Left cardiac atrium (tissue), 4 donors: ENCODE results near the gene UCMA. TPM values are rescaled to one million over a fixed set of nuclear protein-coding genes. Genes with fewer than 3 reads are reported as not detected.
A peak's percentile ranks its signal among the peaks of the same experiment; 100 is the strongest.
"Not testable (repeated sequence)": the region's sequence is repeated elsewhere in the genome, so short reads cannot be mapped to it uniquely, and the experiment has no call there.

Experiments used
- ATAC-seq, 2 donors: fragments of 200-7000 bp; cut with Tn5 transposase; one replicate each; pipeline ENCODE4 v1.9.1; 2020; ENCODE audit warnings: mild to moderate bottlenecking in 2 of 2, moderate library complexity in 2 of 2
- DNase-seq: peaks from one replicate; pipeline ENCODE4 v3.0.0-alpha.2; 2020
- intact Hi-C, 2 donors: fragments of 100-400 bp; cut with DNase I; formaldehyde crosslinking; loops; one replicate each; pipeline versions ENCODE4 v1.14.1 to v1.15.1; 2022 to 2023
- long read RNA-seq: library from polyadenylated mRNA; unstranded; transcript quantifications from one replicate; pipeline ENCODE4 v2.0.0, GENCODE V29; 2021
- total RNA-seq, 2 donors: library from RNA; stranded (reverse); fragmentation: NEBNext Ultra II Directional; extraction: Animal tissue kit (Norgen Biotek cat#: 25700); gene quantifications; one replicate each; pipeline ENCODE4 v1.2.1, GENCODE V29; 2021
- donor health status: DM: no; HTN: yes; CAD: no.
- donor health status: DM: no; HTN: yes; CAD: no; lungs with severe emphysema.
- donor health status: DM: yes; HTN: yes; CAD: no.
- donor health status: Dilated cardiomyopathy.

The UCMA gene
- total RNA-seq, result not detected
- long read RNA-seq, result 0 reads

GRCh38 chr10:13234172-13234571 is at the start of gene UCMA:
TSS of gene UCMA (minus strand) at chr10:13234374. CDS start at chr10:13234258, 116 bp downstream.
- intact Hi-C loops, result no loop called here
- DNase-seq, result no peak
- ATAC-seq, result no peak

- ATAC-seq, DNase-seq: not testable (repeated sequence)
- intact Hi-C loops, result loop anchor here in 1 of 2 donors (10.0 kb wide), 1 partner anchor 118 kb away; the partner anchor contains the start of gene MCM10
Measured at GRCh38 chr10:13282348-13282747, 48.2 kb upstream of the UCMA start.

- ATAC-seq (no peak), DNase-seq (no peak)
- intact Hi-C loops, result no loop called here
Measured at GRCh38 chr10:13276749-13277365, 42.7 kb upstream of the UCMA start.

- DNase-seq, intact Hi-C loops, ATAC-seq: not testable (repeated sequence)
Measured at GRCh38 chr10:13276146-13276545, 42.0 kb upstream of the UCMA start.

- intact Hi-C loops, result no loop called here
- DNase-seq, result peak; percentile 46
- peak; percentile 75 to 79 for ATAC-seq
Measured at GRCh38 chr10:13272164-13272571, 38.0 kb upstream of the UCMA start.

GRCh38 chr10:13271552-13272163 is 37.5 kb upstream of the UCMA start:
- peak; percentile 53 for ATAC-seq
- peak; percentile 50 for DNase-seq
- intact Hi-C loops, result no loop called here

- intact Hi-C loops, result no loop called here
- ATAC-seq (peak in 1 of 2 donors; percentile 79), DNase-seq (no peak)
Measured at GRCh38 chr10:13270877-13271551, 36.8 kb upstream of the UCMA start.

GRCh38 chr10:13268841-13269240 is 34.7 kb upstream of the UCMA start:
- ATAC-seq (no peak), DNase-seq (no peak)
- intact Hi-C loops, result no loop called here

GRCh38 chr10:13268310-13268709 is 34.1 kb upstream of the UCMA start:
- intact Hi-C loops, result no loop called here
- DNase-seq (no peak), ATAC-seq (no peak)

GRCh38 chr10:13263591-13263990 is 29.4 kb upstream of the UCMA start:
- intact Hi-C loops, result no loop called here
- ATAC-seq (no peak), DNase-seq (no peak)

- ATAC-seq (no peak), DNase-seq (no peak)
- intact Hi-C loops, result no loop called here
Measured at GRCh38 chr10:13262433-13262832, 28.3 kb upstream of the UCMA start.

- ATAC-seq (no peak), DNase-seq (no peak)
- intact Hi-C loops, result no loop called here
Measured at GRCh38 chr10:13257621-13258140, 23.5 kb upstream of the UCMA start.

- intact Hi-C loops, result no loop called here
- DNase-seq, result no peak
- no peak for ATAC-seq
Measured at GRCh38 chr10:13256627-13257026, 22.5 kb upstream of the UCMA start.

GRCh38 chr10:13253726-13254125 is 19.6 kb upstream of the UCMA start:
- no peak for ATAC-seq
- no peak for DNase-seq
- intact Hi-C loops, result no loop called here

GRCh38 chr10:13247784-13248183 is 13.6 kb upstream of the UCMA start:
- DNase-seq (no peak), ATAC-seq (no peak)
- intact Hi-C loops, result no loop called here

- DNase-seq (no peak), ATAC-seq (no peak)
- intact Hi-C loops, result no loop called here
Measured at GRCh38 chr10:13247246-13247645, 13.1 kb upstream of the UCMA start.

GRCh38 chr10:13242260-13242659 is 8.1 kb upstream of the UCMA start:
- intact Hi-C loops, ATAC-seq, DNase-seq: not testable (repeated sequence)

- intact Hi-C loops, result no loop called here
- DNase-seq (no peak), ATAC-seq (no peak)
Measured at GRCh38 chr10:13241613-13242012, 7.4 kb upstream of the UCMA start.

GRCh38 chr10:13239923-13240322 is 5.7 kb upstream of the UCMA start:
- intact Hi-C loops, result no loop called here
- DNase-seq (no peak), ATAC-seq (no peak)
